Activated T-cell treated with anti-CD3 and anti-CD28 coated beads, Interleukin-2, amount 50 U/mL, for 48 hours (primary cell): Measurements from ENCODE around the gene MEAF6.
"Not testable (repeated sequence)": the region's sequence is repeated elsewhere in the genome, so short reads cannot be mapped to it uniquely, and the experiment has no call there.

Experiments
- DNase-seq, 2 experiments: peaks; one replicate each; pipeline ENCODE4 v3.0.0-alpha.2; 2020

Gene MEAF6

DNA sequence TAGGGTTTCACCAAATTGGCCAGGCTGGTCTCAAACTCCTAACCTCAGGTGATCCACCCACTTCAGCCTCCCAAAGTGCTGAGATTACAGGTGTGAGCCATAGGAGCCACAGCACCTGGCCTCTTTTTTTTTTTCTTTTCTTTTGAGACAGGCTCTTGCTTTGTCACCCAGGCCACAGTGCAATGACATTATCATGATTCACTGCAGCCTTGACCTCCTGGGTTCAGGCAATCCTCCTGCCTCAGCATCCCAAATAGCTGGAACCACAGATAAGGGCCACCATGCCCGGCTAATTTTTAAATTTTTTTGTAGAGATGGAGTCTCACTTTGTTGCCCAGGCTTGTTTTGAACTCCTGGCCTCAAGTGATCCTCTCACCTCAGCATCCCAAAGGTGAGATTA is 15.3 kb upstream of the MEAF6 start:
- not testable (repeated sequence) for DNase-seq

DNA sequence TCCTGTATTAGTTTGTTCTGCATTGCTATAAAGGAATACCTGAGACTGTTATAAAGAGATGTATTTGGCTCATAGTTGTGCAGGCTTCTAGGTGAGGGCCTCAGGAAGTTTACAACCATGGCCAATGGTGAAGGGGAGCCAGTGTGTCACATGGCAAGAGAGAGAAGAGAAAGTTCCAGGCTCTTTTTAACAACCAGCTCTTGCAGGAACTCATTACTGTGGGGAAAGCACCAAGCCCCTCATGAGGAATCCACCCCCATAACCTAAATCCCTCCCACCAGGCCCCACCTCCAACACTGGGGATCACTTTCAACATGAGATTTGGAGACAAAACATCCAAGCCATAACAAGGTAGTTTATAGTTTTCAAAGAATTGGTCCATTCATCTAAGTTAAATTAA is 5.0 kb upstream of the MEAF6 start:
- DNase-seq: peak in 1 of 2 experiments; percentile 30

DNA sequence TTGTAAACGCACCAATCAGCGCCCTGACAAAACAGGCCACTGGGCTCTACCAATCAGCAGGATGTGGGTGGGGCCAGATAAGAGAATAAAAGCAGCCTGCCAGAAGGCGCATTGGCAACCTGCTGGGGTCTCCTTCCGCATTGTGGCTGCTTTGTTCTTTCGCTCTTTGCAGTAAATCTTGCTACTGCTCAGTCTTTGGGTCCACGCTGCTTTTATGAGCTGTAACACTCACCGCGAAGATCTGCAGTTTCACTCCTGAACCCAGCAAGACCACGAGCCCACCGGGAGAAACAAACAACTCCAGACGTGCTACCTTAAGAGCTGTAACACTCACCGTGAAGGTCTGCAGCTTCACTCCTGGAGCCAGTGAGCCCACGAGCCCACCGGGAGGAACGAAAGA is 4.4 kb upstream of the MEAF6 start:
- peak; percentile 70 to 76 for DNase-seq

DNA sequence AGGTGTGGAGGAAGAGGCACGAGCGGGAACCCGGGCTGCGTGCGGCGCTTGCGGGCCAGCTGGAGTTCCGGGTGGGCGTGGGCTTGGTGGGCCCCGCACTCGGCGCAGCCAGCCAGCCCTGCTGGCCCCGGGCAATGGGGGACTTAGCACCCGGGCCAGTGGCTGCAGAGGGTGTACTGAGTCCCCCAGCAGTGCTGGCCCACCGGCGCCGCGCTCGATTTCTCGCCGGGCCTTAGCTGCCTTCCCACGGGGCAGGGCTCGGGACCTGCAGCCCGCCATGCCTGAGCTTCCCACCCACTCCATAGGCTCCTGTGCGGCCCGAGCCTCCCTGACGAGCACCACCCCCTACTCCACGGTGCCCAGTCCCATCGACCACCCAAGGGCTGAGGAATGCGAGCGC is 3.7 kb upstream of the MEAF6 start:
- peak in 1 of 2 experiments; percentile 12 for DNase-seq

DNA sequence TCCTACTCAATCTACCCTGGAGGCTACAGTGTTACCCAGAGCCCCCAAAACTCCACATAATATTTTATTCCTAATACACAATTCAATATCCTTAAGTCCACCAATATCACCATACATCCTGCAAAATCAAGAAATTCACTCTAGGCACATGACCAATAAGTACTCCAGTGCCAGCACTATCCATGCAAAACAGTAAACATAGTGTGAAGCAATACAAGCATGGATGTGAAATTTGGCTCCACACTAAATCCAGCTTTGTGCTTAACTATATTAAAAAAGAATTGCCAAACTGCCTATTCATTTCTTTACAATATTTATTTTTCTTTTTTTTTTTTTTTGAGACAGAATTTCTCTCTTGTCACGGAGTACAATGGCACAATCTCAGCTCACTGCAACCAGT is 3.0 kb upstream of the MEAF6 start:
- DNase-seq: no peak

DNA sequence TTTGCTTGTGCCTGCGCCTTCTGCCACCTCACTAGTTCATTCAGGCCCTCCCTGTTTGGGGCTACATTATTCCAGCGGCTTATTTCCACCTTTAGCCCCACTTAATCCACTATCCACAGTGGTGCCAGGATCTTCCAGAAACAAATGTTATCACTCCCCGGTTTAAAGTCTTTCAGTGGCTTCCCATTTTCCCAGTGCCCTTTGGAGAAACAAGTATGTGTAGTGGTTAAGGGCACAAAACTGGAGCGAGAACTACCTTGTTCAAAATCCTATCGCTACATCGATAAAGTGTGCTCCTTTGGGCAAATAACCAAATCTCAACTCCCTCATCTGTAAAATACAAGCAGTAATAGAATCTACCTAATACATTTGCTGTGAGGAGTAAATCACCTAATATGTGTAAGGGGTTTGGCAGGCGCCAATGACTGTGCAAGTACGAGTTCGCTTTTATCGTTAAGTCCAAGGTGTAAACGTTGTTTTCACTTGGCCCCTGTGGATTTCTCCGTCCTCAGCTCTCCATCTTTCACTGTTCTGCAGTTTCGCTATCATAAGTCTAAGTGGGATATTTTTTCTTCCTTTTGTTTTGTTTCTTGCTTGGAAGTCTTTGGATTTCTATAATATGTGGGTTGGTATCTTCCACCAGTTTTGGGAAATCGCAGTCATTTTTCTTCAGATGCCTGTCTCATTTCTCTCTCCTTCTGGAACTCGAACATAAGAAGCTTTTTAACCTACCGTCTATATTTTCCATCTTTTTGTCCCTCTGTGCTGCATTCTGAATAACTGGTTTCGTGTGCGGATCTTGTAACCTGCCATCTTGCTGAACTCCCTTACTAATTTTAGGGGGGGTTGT is 844 bp upstream of the MEAF6 start:
- peak in 1 of 2 experiments; percentile 17 for DNase-seq

DNA sequence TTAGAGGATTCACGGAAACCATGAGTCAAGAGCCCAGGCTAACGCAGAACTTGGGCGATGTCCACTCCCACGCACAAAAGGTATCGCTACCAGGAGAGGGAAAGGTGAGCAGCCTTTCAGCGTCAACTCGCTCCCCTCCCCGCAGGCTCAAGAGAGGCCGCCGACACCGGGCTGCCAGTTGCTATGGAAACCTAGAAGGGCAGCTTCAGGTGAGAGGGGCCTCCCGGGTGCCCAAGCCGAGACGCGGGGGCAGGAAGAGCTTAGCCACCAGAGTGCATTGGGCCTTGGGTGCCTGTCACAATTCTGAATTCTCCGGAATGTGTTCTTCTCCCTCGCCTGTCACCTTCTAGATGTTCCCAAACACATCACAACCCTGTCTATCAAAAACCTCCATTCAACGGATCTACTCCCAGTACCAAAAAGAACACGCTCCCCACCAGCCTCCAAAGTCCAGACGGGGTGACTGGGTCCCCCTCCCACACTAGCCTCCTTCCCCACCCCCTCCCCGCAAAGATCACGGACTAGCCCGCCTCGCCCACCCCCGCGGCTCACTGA is 694 bp downstream of the MEAF6 start:
- DNase-seq: peak; percentile 75 to 79

DNA sequence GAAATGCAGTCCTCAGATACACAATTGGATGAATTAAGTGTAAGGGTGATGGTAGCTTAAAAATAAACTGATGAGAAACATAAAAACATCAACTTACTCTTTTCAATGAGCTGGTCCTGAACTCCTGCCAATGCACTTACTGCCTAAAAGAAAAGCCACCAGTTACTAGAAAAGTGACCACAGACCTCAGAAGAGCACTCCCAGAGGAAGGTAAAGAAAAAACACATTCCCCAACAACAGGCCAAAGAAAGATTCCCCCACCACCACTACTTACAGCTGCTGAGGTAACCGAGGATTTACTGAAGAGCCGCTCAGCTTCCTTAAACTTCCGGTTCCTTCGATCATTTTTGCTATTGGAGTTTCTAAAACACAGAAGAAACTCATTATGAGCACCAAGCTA is 5.4 kb downstream of the MEAF6 start:
- no peak for DNase-seq

DNA sequence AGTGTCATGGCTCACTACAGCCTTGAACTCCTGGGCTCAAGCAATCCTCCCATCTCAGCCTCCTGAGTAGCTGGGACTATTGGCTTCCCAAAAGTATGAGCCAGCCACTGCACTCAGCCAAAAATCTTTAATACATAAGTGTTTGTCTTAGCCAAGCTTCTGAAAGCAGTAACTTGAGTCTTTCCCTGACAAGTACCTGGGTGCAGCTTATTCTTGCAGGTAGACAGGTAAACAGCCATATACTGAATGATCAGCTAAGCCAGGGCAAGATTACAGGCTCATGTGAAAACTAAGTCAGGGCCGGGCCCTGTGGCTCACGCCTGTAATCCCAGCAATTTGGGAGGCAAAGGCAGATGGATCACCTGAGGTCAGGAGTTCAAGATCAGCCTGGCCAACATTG is 7.8 kb downstream of the MEAF6 start:
- no peak for DNase-seq

DNA sequence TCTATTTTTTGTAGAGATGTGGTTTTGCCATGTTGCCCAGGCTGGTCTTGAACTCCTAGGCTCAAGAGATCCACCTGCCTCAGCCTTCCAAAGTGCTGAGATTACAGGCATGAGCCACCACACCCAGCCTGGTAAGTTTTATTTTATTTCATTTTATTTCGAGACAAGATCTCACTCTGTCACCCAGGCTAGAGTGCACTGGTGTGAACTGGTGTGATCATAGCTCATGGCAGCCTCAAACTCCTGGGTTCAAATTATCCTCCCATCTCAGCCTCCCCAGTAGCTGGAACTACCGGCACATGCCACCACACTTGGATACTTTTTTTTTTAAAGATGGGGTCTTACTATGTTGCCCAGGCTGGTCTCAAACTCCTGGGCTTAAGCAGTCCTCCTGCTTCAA is 11.8 kb downstream of the MEAF6 start:
- DNase-seq: not testable (repeated sequence)

DNA sequence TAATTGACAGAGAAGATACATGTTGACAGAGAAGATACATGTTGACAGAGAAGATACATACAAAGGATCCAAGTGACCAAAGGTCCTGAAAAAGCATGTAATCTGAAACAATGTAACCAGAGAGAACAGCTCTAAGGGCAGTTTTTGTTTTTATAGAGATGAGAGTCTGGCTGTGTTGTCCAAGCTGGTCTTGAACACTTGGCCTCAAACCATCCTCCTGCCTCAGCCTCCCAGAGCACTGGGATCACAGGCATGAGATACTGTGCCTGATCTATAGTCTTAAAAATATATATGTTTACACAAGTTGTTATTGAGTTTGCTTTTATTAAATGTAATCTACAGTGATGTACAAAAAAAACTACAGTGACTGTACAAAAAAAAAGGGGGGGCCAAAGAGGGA is 12.5 kb downstream of the MEAF6 start:
- no peak for DNase-seq

DNA sequence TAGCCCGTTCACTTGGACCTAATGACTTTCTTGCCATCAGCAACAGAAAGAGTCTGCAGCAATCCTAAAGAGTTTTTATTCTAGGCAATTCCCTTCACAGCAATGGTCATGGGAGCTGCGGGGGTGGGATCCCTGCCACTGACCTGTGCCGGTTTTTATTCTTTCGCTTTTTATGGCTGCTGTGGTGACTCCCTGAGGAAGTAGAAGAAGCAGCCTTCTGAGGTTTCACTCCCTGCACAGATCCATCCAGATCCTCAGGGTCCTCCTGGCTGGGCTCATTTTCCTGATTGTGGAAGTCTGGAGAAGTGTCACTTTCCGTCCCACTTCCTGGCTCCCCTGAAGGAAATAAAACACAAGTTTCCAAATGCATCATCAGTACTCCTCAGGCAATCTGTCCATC is 12.9 kb downstream of the MEAF6 start:
- no peak for DNase-seq

DNA sequence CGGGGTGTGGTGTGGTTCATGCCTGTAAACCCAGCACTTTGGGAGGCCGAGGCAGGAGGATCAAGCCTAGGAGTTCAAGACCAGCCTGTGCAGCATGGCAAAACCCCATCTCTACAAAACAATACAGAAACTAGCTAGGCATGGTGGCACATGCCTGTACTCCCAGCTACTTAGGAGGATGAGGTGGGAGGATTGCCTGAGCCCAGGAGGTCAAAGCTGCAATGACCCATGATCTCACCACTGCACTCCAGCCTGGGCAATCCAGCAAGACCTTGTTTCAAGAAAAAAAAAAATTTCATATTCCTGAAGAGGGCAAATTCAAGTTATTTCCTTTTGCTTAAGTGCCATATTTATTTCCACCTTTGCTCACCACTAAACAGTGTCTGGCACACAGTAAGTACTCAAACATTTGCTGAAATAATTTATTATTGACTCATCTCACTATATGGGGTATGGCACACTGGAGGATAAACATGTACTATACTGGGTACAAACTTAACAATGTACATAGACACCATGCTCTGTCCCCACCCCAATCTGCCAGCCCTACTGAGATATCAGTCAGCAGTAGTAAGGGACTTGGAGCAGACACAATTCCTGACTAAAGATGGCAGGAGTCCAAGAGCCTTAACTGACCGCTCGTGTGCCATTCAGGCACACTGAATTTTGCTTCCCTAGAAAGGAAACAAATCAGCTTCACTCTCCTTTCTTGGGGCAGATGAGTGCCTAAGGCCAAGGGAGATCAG is 15.5 kb downstream of the MEAF6 start:
- DNase-seq: no peak

DNA sequence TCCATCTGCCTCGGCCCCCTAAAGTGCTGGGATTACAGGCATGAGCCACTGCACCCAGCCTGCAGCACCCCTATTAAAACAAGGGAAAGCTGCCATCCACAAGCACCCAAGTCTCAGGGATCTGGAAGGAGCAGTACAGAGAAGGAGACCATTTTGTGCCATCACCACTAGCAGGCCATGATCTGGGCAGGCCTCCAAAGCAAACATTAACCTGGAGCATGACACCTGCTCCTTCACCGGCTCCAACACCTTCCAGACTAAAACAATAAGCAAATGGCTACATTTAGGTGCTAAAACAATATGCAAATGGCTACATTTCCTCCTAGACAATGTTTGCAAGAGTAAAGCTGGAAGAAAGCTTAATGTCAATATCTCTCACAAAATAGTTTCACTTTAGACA is 16.7 kb downstream of the MEAF6 start:
- no peak for DNase-seq

DNA sequence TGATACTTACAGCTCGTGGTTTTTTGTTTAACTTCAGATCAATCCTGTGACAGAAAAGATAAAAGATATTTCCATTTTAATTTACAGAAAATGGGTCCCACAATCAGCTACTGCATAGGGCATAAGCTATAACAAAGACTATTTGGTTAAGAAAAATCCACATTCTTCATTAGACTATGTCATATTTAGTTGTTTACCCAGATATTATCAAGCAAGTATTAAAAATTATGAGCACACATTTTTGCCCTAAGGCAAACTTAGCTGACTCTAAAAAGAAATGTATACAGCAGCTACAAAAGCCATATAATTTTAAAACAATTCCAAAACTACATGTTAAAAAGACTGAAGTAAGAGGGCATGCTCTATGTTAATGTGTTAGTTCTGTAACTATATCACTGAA is 18.7 kb downstream of the MEAF6 start:
- no peak for DNase-seq

DNA sequence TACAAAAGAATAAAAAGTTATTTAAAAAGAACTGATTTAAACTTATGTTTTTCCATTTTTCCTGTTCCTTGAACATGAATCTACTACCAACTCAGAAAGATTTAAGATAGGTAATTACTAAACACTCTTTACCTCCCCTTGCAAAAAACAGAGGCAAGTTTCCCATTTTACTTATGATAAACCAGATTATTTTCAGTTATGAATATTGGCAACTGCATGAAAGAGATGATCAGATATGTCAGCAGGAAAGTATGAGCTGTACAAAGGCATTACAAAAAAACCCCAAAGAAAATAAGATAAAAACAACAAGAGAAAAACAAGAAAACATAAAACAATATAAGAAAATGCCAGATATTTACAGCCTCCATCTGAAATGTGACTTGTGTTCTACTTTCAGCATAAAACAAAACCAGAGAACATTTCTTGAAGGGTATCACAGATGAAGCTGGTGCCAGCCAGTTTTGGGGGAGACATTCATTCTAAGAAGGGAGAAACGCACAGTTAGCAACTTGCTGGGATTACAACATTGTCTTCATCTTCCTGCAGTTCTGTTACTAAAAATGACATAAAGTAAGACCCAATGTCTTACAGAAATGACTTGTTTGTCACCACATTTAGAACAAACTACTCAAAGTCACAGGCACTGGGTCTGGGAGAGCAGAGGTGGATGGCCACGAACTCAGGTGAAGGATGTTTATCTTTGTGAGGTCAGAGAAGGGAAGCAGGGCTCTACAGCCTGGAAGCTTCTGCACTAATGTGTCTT is 21.0 kb downstream of the MEAF6 start:
- no peak for DNase-seq

DNA sequence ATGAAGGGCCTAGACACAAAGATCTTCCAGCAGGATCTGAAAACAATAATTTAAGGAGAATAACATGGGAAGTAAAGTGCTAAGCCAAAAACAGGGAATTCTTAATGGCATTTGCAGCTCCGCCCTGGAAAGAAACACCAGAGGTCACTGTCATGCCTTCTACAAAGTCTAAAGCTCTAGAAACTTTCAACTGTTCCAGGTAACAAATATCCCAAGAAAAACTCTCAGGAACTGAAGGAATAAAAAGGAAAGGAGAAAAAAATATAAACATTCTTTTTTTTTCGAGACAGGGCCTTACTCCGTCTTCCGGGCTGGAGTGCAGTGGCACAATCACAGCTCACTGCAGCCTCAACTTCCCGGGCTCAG is 27.0 kb downstream of the MEAF6 start:
- DNase-seq: no peak

DNA sequence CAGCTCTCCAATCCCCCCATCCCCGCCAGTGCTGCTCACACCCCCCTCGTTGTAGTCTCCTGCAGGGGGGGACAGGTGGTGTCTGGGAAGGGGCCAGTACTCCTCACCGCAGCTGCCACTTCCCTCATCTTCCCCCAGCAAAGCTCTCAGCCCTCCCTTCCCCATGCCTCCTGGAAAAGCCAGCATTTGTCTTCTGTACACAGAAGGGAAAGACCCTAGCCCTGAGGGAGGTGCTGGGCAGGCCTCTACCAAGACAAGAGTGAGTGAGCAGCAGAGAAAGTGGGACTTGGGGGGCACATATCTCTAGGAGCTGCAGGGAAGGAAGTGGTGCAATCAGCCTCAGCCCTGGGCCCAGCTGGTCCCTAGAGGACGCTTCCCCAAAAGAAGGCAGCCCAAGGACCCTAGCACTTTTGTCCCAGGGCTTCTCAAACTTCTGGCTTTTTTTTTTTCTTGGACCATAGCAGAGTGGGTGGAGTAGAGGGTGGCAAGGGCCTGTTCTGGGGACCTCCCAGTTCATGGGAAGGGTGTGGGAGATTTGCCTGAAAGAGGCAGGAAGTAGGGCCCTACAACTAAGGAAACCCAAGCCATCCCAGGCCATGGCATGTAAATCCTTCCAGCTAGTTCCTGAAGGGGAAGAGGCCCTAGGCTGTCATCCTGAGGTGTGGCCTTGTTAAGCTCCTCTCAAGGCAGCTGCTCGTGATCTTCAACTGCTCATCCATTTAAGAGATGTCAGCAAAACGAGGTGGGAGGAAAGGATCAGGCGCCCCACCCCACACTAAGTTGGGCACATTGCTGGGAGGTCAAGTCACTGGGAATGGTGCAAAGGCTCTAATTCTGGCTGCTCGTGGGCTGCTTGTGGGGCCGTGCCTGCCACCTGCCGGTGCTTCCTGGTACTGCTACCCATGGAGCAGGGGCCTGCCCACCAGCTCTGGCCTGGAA is 27.6 kb downstream of the MEAF6 start:
- DNase-seq: peak; percentile 87 to 89

DNA sequence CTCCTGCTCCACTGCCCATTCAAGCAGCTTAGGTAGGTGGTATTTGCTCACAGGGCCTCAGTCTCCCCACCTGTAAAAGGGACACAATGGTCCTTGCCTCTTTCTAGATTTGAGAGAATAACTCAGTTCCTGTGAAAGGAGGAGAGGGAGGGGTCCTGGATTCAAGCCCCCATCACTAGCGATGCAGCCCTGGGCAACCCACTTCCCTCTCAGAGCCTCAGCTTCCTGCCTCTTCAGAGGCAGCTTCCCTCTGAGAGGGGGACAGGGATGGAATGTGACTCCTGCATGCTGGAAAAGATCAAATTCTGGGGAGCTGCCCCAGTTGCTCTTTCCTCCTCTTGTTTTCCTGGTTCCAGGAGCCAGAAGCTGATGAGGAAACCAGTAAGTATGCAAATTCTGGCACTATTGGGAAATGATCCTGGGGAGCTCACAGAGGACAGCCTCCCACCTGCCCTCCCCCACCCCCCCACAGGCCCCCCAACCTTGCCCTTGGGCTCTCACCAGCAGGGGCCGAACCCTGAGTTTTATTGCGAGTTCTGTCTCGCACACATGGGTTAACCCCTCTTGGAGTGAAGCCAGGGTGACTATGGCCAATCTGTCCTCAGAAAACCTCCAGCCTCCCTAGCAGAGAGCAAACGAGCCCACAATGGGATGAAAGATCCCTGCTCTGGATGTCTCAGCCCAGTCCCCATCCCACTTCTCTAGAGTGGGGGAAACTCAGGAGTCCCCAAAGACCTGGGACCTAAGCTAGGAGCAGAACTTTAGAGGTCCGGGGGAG is 28.5 kb downstream of the MEAF6 start:
- DNase-seq: no peak

DNA sequence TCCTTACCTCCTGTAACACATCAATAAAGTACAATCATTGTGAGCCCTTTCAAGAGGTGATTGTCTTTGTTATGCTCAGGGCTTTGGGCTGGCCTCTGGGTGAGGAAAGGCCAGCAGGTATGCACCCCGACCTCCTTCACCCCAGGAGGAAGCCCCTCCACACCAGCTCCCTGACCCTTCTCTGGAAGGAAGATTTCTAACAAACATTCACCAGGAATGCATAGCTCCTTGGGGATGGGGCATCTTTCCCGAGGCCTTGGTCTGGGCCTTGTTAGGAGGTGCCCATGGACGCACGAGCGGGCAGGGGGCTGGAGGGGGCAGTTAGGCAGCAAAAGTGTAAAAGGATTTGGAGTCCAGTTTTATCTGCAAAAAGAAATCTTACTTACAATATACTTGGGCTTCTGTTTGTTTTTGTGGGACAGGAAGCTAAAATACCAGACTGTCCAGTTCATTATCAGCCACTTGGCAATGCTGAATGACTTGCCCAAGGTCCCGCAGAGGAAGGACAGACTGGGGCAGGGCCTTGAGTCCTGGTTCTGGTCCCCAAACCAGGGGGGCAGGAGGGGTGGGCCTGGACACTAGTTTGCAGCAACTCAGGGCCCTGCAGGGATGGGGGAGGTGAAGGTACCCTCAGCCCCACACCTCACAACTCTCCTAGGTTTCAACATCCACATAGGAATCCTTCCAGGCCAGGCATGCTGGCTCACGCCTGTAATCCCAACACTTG is 30.1 kb downstream of the MEAF6 start:
- DNase-seq: peak in 1 of 2 experiments; percentile 27

DNA sequence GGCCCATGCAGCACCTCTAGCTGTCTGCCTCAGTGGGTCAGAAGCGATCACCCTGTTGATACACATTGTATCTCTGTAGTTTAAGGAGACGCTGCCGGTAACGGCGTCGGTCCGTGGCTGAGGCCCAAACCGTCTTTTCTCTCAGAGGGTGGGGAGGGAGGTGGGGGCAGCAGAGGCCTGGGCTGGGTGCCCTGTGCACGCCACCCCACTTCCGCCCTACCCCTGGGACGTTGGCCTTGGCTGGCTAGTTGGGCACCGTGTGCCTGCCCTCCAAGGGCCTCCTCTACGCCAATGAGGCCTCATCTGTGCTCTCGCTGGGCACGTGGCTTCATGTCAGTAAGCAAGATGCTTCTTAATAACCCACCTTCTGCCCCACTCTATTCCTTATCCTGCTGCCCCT is 30.8 kb downstream of the MEAF6 start:
- no peak for DNase-seq
